ENCODE measurements around the gene ALK. TPM values are rescaled to one million over a fixed set of nuclear protein-coding genes. Genes with fewer than 3 reads are reported as not detected.

ALK gene
- total RNA-seq, 6 donors from 2014 or later, result 0.17 to 2.1 (median 0.35) TPM

DNA sequence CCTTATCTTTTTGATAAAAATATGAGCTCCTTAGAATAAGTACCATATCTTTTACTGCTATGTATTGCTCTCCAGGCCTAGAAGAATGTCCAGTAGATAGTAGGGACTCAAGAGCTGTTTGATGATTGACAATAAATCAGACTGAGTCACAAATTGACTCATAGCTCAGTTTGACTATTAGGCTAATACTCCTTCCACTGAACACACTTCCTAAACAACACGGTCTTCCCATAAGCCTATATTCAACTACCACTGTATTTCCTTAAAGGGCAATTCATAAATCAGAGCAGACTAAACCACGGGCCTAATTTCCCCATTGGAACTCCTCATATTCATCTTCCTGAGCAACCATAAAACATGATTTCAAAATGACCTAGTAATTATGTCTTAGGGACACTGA is 258.5 kb downstream of the ALK start:
- no peak for ATAC-seq (ENCODE audit: low FRiP score in 2 of 2)
- Histone ChIP-seq H3K9me3 (peaks cover 0 to 4% (median 0%) of the 10 kb centered on the region in 4 donors), H3K36me3 (no peaks in the 10 kb centered on the region), H3K4me3 (no peak overlapping the region), H3K27ac (no peak overlapping the region), H3K27me3 (no peaks in the 10 kb centered on the region), H3K4me1 (no peaks in the 10 kb centered on the region)
- 62 to 66% methylated on average over 2 of the region's 2 CpGs for WGBS, 2 donors
- no peak for DNase-seq
- TF ChIP-seq EP300 (IDR thresholded peaks at IDR 0.05) (no peak), POLR2A (IDR thresholded peaks at IDR 0.05) (no peak), POLR2AphosphoS5 (IDR thresholded peaks at IDR 0.05) (no peak)
- TF ChIP-seq, protein P1, sequence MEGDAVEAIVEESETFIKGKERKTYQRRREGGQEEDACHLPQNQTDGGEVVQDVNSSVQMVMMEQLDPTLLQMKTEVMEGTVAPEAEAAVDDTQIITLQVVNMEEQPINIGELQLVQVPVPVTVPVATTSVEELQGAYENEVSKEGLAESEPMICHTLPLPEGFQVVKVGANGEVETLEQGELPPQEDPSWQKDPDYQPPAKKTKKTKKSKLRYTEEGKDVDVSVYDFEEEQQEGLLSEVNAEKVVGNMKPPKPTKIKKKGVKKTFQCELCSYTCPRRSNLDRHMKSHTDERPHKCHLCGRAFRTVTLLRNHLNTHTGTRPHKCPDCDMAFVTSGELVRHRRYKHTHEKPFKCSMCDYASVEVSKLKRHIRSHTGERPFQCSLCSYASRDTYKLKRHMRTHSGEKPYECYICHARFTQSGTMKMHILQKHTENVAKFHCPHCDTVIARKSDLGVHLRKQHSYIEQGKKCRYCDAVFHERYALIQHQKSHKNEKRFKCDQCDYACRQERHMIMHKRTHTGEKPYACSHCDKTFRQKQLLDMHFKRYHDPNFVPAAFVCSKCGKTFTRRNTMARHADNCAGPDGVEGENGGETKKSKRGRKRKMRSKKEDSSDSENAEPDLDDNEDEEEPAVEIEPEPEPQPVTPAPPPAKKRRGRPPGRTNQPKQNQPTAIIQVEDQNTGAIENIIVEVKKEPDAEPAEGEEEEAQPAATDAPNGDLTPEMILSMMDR (IDR thresholded peaks at IDR 0.05), result no peak

DNA sequence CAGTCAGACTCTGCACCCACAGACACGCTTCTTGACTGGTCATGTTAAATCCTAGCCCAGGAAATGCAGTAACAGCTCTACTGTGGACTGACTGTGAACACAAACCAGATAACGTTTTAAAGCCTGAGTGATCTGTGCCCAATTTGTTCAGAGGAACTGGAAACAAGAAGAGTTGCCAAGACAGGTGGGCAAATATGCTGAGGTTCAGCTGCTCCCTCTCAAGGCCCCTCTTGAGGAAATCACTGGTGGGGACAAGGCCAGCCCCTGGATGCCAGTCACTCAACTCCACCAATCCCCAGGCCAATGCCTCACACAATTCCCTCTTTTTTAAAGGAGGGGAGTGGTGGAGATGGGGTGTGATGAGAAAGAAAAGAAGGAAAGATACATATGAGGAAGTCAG is 261.2 kb downstream of the ALK start:
- WGBS, 2 donors, result 58 to 90% methylated on average over 2 of the region's 2 CpGs
- Histone ChIP-seq H3K27me3 (no peaks in the 10 kb centered on the region), H3K27ac (no peak overlapping the region), H3K4me1 (no peaks in the 10 kb centered on the region), H3K36me3 (no peaks in the 10 kb centered on the region), H3K4me3 (no peak overlapping the region), H3K9me3 (no peaks in the 10 kb centered on the region)
- TF ChIP-seq, protein P1 (IDR thresholded peaks at IDR 0.05), result no peak
- TF ChIP-seq POLR2A (IDR thresholded peaks at IDR 0.05) (no peak), EP300 (IDR thresholded peaks at IDR 0.05) (no peak), POLR2AphosphoS5 (IDR thresholded peaks at IDR 0.05) (no peak)
- DNase-seq (no peak), ATAC-seq (ENCODE audit: low FRiP score in 2 of 2) (no peak)

DNA sequence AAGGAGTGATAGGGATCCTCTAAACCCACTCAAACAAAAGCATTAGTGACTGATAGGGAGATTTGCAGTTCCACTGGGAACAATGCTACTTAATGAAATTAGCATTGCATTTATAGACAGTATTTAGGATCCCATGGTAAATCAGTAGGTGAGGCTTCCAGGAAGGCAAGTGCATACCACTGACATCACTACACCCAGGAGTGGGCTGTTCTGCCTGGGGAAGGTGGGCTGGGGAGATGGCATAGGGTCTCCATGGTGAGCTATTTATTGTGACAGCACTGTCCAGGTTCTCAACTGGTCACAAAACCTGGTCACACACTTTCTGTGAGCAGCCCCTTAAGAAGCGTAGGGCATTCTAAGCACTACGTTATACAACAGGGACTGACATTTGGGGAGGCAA is 262.2 kb downstream of the ALK start:
- Histone ChIP-seq H3K9me3 (no peaks in the 10 kb centered on the region), H3K27ac (no peak overlapping the region), H3K4me3 (no peak overlapping the region), H3K36me3 (no peaks in the 10 kb centered on the region), H3K4me1 (no peaks in the 10 kb centered on the region), H3K27me3 (no peaks in the 10 kb centered on the region)
- ATAC-seq (ENCODE audit: low FRiP score in 2 of 2) (no peak), DNase-seq (no peak)
- WGBS, 2 donors, result 91 to 100% methylated on average over 2 of the region's 2 CpGs
- no peak for TF ChIP-seq POLR2A (IDR thresholded peaks at IDR 0.05)
- TF ChIP-seq, protein P1 (IDR thresholded peaks at IDR 0.05), result no peak
- TF ChIP-seq POLR2AphosphoS5 (IDR thresholded peaks at IDR 0.05), result no peak
- TF ChIP-seq EP300 (IDR thresholded peaks at IDR 0.05), result no peak

DNA sequence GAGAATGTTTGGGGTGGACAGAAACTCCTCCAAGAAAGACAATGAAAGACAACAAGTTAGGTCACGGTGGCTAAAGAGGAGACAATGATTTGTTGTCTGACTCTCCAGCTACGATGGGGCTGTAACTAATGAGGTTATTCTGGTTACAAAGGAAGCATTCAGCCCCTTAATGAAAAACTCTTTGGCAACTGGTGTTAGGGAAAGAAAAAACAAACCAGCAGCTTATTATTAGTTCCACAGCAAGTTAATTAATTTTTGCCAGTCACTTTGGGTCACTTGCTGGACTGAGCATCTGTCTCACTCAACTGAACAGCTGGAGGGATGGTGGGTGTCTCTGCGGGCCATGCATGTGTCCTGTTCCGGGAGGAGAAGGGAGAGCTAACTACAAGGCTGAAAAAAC is 263.7 kb downstream of the ALK start:
- Histone ChIP-seq H3K4me3 (no peak overlapping the region), H3K27me3 (no peaks in the 10 kb centered on the region), H3K36me3 (no peaks in the 10 kb centered on the region), H3K4me1 (no peaks in the 10 kb centered on the region), H3K27ac (no peak overlapping the region), H3K9me3 (no peaks in the 10 kb centered on the region)
- TF ChIP-seq, protein P1 (IDR thresholded peaks at IDR 0.05), result no peak
- no peak for TF ChIP-seq POLR2A (IDR thresholded peaks at IDR 0.05)
- no peak for TF ChIP-seq EP300 (IDR thresholded peaks at IDR 0.05)
- TF ChIP-seq POLR2AphosphoS5 (IDR thresholded peaks at IDR 0.05), result no peak
- DNase-seq (no peak), ATAC-seq (ENCODE audit: low FRiP score in 2 of 2) (no peak)
- 69 to 71% methylated on average over 4 of the region's 4 CpGs for WGBS, 2 donors

DNA sequence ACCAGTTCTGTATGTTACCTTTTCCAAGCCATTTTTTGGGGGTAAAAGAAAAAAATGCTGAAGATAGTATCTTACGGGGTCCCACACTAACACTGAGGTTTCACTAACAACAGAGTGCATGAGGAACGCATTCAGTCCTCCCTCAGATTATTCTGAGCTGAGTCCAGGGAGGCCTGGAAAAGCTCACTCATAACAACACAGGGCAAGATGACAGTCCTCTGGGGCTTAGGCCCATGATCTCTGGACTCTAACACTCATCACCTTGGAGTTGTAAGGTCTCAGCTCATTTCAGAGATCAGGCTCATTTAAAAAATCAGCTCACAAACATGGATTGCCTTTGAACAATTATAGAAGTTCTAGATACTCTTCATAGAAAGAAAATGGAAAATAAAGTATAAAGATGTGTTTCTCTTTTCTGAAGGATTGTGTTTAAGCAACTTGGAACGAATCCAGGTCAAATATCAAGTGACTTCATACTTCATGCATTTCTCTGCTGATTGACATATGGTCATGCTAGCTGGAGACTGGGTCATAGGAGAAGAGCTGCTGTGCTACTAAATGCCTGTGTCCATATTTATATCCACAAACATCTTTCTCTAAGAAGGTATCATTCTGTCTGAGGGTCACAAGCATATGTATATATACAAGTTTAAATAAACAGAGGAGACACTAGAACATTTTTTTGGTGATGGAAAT is 265.8 kb downstream of the ALK start:
- ATAC-seq (ENCODE audit: low FRiP score in 2 of 2) (no peak), DNase-seq (no peak)
- Histone ChIP-seq H3K27ac (no peak overlapping the region), H3K27me3 (no peaks in the 10 kb centered on the region), H3K36me3 (no peaks in the 10 kb centered on the region), H3K9me3 (no peaks in the 10 kb centered on the region), H3K4me3 (no peak overlapping the region), H3K4me1 (no peaks in the 10 kb centered on the region)
- no peak for TF ChIP-seq POLR2A (IDR thresholded peaks at IDR 0.05)
- no peak for TF ChIP-seq POLR2AphosphoS5 (IDR thresholded peaks at IDR 0.05)
- TF ChIP-seq, protein P1 (IDR thresholded peaks at IDR 0.05), result no peak
- no peak for TF ChIP-seq EP300 (IDR thresholded peaks at IDR 0.05)
- WGBS, 2 donors, result 55 to 62% methylated on average over 3 of the region's 3 CpGs
